ENCODE results near the gene GADD45B.

GADD45B gene

GRCh38 chr19:2495651-2496316 lies 19.9 kb downstream of the GADD45B start:
- Histone ChIP-seq H3K4me3 (ENCODE audit: low read length) (peak overlapping the region; percentile 74; the same call in 1 of the 2 replicates), H3K4me2 (ENCODE audit: low read length) (peak overlapping the region; percentile 65), H4K20me1 (ENCODE audit: control insufficient read depth, insufficient read depth, low read depth, low read length) (no peaks in the 10 kb centered on the region), H3K79me2 (ENCODE audit: control insufficient read depth, low read length) (no peaks in the 10 kb centered on the region), H3K36me3 (ENCODE audit: control insufficient read depth, low read length) (no peaks in the 10 kb centered on the region), H3K27me3 (ENCODE audit: control insufficient read depth, low read length) (peaks cover 3% of the 10 kb centered on the region; the same call in 1 of the 2 replicates), H3K4me1 (ENCODE audit: control insufficient read depth, low read length) (peaks cover 61% of the 10 kb centered on the region), H3K27ac (ENCODE audit: low read depth, low read length) (no peak overlapping the region), H3K9me3 (ENCODE audit: control insufficient read depth, insufficient read depth, low read length) (no peaks in the 10 kb centered on the region), H3K9me2 (replicated peaks; ENCODE audit: control insufficient read depth, low read length) (no peaks in the 10 kb centered on the region), H3F3A (ENCODE audit: control insufficient read depth, insufficient read depth) (peaks cover 28% of the 10 kb centered on the region)
- TF ChIP-seq CTCF (IDR thresholded peaks at IDR 0.05; ENCODE audit: low read depth, low read length, poor library complexity, severe bottlenecking) = no peak

GRCh38 chr19:2497186-2497585 lies 21.3 kb downstream of the GADD45B start:
- H3K79me2 ChIP-seq (ENCODE audit: control insufficient read depth, low read length) = no peaks in the 10 kb centered on the region
- no peaks in the 10 kb centered on the region for H3K9me3 ChIP-seq (ENCODE audit: control insufficient read depth, insufficient read depth, low read length)
- H3K4me3 ChIP-seq (ENCODE audit: low read length) = no peak overlapping the region
- H3K9me2 ChIP-seq (replicated peaks; ENCODE audit: control insufficient read depth, low read length) = no peaks in the 10 kb centered on the region
- TF ChIP-seq EZH2phosphoT487 (IDR thresholded peaks at IDR 0.05; ENCODE audit: borderline replicate concordance, low read length) (no peak), CTCF (IDR thresholded peaks at IDR 0.05; ENCODE audit: low read depth, low read length, poor library complexity, severe bottlenecking) (no peak)
- H3K27ac ChIP-seq (ENCODE audit: low read depth, low read length) = no peak overlapping the region
- peaks cover 3% of the 10 kb centered on the region; the same call in 1 of the 2 replicates for H3K27me3 ChIP-seq (ENCODE audit: control insufficient read depth, low read length)
- peaks cover 47% of the 10 kb centered on the region for H3K4me1 ChIP-seq (ENCODE audit: control insufficient read depth, low read length)
- H3K4me2 ChIP-seq (ENCODE audit: low read length) = no peak overlapping the region
- peaks cover 19% of the 10 kb centered on the region for H3F3A ChIP-seq (ENCODE audit: control insufficient read depth, insufficient read depth)
- H4K20me1 ChIP-seq (ENCODE audit: control insufficient read depth, insufficient read depth, low read depth, low read length) = no peaks in the 10 kb centered on the region
- no peaks in the 10 kb centered on the region for H3K36me3 ChIP-seq (ENCODE audit: control insufficient read depth, low read length)

GRCh38 chr19:2500156-2500555 lies 24.2 kb downstream of the GADD45B start:
- H3K9me2 ChIP-seq (replicated peaks; ENCODE audit: control insufficient read depth, low read length) = no peaks in the 10 kb centered on the region
- H3K36me3 ChIP-seq (ENCODE audit: control insufficient read depth, low read length) = no peaks in the 10 kb centered on the region
- TF ChIP-seq CTCF (IDR thresholded peaks at IDR 0.05; ENCODE audit: low read depth, low read length, poor library complexity, severe bottlenecking) (no peak), EZH2phosphoT487 (IDR thresholded peaks at IDR 0.05; ENCODE audit: borderline replicate concordance, low read length) (no peak)
- H3K79me2 ChIP-seq (ENCODE audit: control insufficient read depth, low read length) = no peaks in the 10 kb centered on the region
- no peak overlapping the region for H3K4me2 ChIP-seq (ENCODE audit: low read length)
- H3K9me3 ChIP-seq (ENCODE audit: control insufficient read depth, insufficient read depth, low read length) = no peaks in the 10 kb centered on the region
- H3F3A ChIP-seq (ENCODE audit: control insufficient read depth, insufficient read depth) = no peaks in the 10 kb centered on the region
- peaks cover 3% of the 10 kb centered on the region; the same call in 1 of the 2 replicates for H3K27me3 ChIP-seq (ENCODE audit: control insufficient read depth, low read length)
- no peak overlapping the region for H3K27ac ChIP-seq (ENCODE audit: low read depth, low read length)
- peaks cover 26% of the 10 kb centered on the region for H3K4me1 ChIP-seq (ENCODE audit: control insufficient read depth, low read length)
- no peaks in the 10 kb centered on the region for H4K20me1 ChIP-seq (ENCODE audit: control insufficient read depth, insufficient read depth, low read depth, low read length)
- H3K4me3 ChIP-seq (ENCODE audit: low read length) = no peak overlapping the region
